GM12872 (cell line): ENCODE data around the gene LENEP.

ENCODE experiments used
- CTCF ChIP-seq: IDR thresholded peaks from 3 replicates; pipeline ENCODE4 v1.5.1; 2011; ENCODE audit warnings: low read depth, mild to moderate bottlenecking, low read length, moderate library complexity; ENCODE audit not compliant: insufficient read depth

Gene LENEP

GRCh38 chr1:155029513-155030242, 36.3 kb downstream of the LENEP start:
- no peak for TF ChIP-seq CTCF

- no peak for TF ChIP-seq CTCF
These were observed 36.9 kb downstream of the LENEP start for GRCh38 chr1:155030243-155030795.

- TF ChIP-seq CTCF = no peak
These were observed 37.5 kb downstream of the LENEP start for GRCh38 chr1:155030899-155031298.

GRCh38 chr1:155032886-155033285, 39.5 kb downstream of the LENEP start:
- no peak for TF ChIP-seq CTCF

- no peak for TF ChIP-seq CTCF
These were observed 40.1 kb downstream of the LENEP start, which contains the start of the genes DCST1 and DCST2 for GRCh38 chr1:155033524-155033923. Gene DCST1 (plus strand): TSS chr1:155033824. CDS start chr1:155034037, 213 bp downstream. Gene DCST2 (minus strand): TSS chr1:155033781. CDS start chr1:155033701, 80 bp downstream.

GRCh38 chr1:155034318-155035208, 41.2 kb downstream of the LENEP start:
- TF ChIP-seq CTCF = no peak

- no peak for TF ChIP-seq CTCF
These were observed 42.5 kb downstream of the LENEP start for GRCh38 chr1:155035936-155036335.
